ENCODE measurements around the gene CHRNA4.

DNA sequence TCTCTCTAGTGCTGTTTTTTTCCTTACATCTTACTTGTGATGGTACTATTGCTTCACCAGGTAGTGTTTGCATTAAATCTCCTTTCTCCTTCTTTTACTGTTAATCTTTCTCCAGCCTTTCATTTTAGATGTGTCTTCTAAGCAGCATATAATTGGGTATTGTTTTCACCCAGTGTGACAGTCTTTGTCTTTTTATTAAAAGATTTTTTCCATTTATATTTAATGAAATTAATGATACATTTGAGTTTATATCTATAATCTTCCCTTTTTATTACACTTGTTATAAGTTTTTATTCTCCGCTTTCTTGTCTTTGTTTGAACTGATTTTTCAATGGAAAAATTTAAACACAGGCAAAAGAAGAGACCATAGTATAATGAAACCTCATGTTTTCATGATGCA, 59.5 kb downstream of the CHRNA4 start:
- TF ChIP-seq POLR2A (IDR thresholded peaks at IDR 0.05) (no peak), CTCF (IDR thresholded peaks at IDR 0.05) (no peak)
